ENCODE data around the gene ZNF594.
A peak's percentile ranks its signal among the peaks of the same experiment; 100 is the strongest.
"Not testable (repeated sequence)": the region's sequence is repeated elsewhere in the genome, so short reads cannot be mapped to it uniquely, and the experiment has no call there.

ZNF594 gene

GRCh38 chr17:5191541-5192417 lies at the start of gene ZNF594:
Gene ZNF594 (minus strand): TSS chr17:5191868. CDS start chr17:5184256, 7,612 bp downstream.
- Histone ChIP-seq H3K9me3 (ENCODE audit: control insufficient read depth, low read length) (no peaks in the 10 kb centered on the region), H3K4me3 (ENCODE audit: low read length) (peak within 1 kb of the TSS; percentile 95), H3K4me1 (ENCODE audit: control insufficient read depth, insufficient read depth, low read length) (peaks cover 6% of the 10 kb centered on the region), H3K9ac (ENCODE audit: low read length) (peak within 1 kb of the TSS; percentile 87), H3K36me3 (ENCODE audit: control insufficient read depth, insufficient read depth, low read length) (no peaks in the 10 kb centered on the region), H3K27me3 (ENCODE audit: control insufficient read depth, insufficient read depth, low read length) (no peaks in the 10 kb centered on the region)

- not testable (repeated sequence) for H3K27me3 ChIP-seq (ENCODE audit: control insufficient read depth, insufficient read depth, low read length); H3K9me3 ChIP-seq (ENCODE audit: control insufficient read depth, low read length); H3K36me3 ChIP-seq (ENCODE audit: control insufficient read depth, insufficient read depth, low read length); H3K4me3 ChIP-seq (ENCODE audit: low read length); H3K9ac ChIP-seq (ENCODE audit: low read length)
- peaks cover 25% of the 10 kb centered on the region for H3K4me1 ChIP-seq (ENCODE audit: control insufficient read depth, insufficient read depth, low read length)
These were observed 48.1 kb upstream of the ZNF594 start for GRCh38 chr17:5239769-5240168.

GRCh38 chr17:5238333-5238732 lies 46.7 kb upstream of the ZNF594 start:
- H3K9ac ChIP-seq (ENCODE audit: low read length), result no peak overlapping the region
- H3K4me1 ChIP-seq (ENCODE audit: control insufficient read depth, insufficient read depth, low read length), result peaks cover 25% of the 10 kb centered on the region
- H3K9me3 ChIP-seq (ENCODE audit: control insufficient read depth, low read length), result no peaks in the 10 kb centered on the region
- H3K27me3 ChIP-seq (ENCODE audit: control insufficient read depth, insufficient read depth, low read length), result no peaks in the 10 kb centered on the region
- H3K4me3 ChIP-seq (ENCODE audit: low read length), result no peak overlapping the region
- H3K36me3 ChIP-seq (ENCODE audit: control insufficient read depth, insufficient read depth, low read length), result no peaks in the 10 kb centered on the region

GRCh38 chr17:5237541-5238016 lies 45.9 kb upstream of the ZNF594 start:
- H3K9ac ChIP-seq (ENCODE audit: low read length), result no peak overlapping the region
- H3K4me1 ChIP-seq (ENCODE audit: control insufficient read depth, insufficient read depth, low read length), result peaks cover 20% of the 10 kb centered on the region
- no peak overlapping the region for H3K4me3 ChIP-seq (ENCODE audit: low read length)
- no peaks in the 10 kb centered on the region for H3K36me3 ChIP-seq (ENCODE audit: control insufficient read depth, insufficient read depth, low read length)
- H3K9me3 ChIP-seq (ENCODE audit: control insufficient read depth, low read length), result no peaks in the 10 kb centered on the region
- no peaks in the 10 kb centered on the region for H3K27me3 ChIP-seq (ENCODE audit: control insufficient read depth, insufficient read depth, low read length)

- no peak overlapping the region for H3K9ac ChIP-seq (ENCODE audit: low read length)
- no peak overlapping the region for H3K4me3 ChIP-seq (ENCODE audit: low read length)
- no peaks in the 10 kb centered on the region for H3K9me3 ChIP-seq (ENCODE audit: control insufficient read depth, low read length)
- H3K27me3 ChIP-seq (ENCODE audit: control insufficient read depth, insufficient read depth, low read length), result no peaks in the 10 kb centered on the region
- peaks cover 25% of the 10 kb centered on the region for H3K4me1 ChIP-seq (ENCODE audit: control insufficient read depth, insufficient read depth, low read length)
- no peaks in the 10 kb centered on the region for H3K36me3 ChIP-seq (ENCODE audit: control insufficient read depth, insufficient read depth, low read length)
These were observed 45.4 kb upstream of the ZNF594 start for GRCh38 chr17:5236938-5237540.

GRCh38 chr17:5234645-5235576 lies 43.2 kb upstream of the ZNF594 start, which contains the start of gene SCIMP:
Gene SCIMP (minus strand): TSS chr17:5234860. CDS start chr17:5234755, 105 bp downstream.
- Histone ChIP-seq H3K27me3 (ENCODE audit: control insufficient read depth, insufficient read depth, low read length) (no peaks in the 10 kb centered on the region), H3K4me3 (ENCODE audit: low read length) (no peak within 1 kb of the TSS), H3K36me3 (ENCODE audit: control insufficient read depth, insufficient read depth, low read length) (no peaks in the 10 kb centered on the region), H3K9ac (ENCODE audit: low read length) (no peak within 1 kb of the TSS), H3K4me1 (ENCODE audit: control insufficient read depth, insufficient read depth, low read length) (peaks cover 19% of the 10 kb centered on the region), H3K9me3 (ENCODE audit: control insufficient read depth, low read length) (no peaks in the 10 kb centered on the region)

- H3K9ac ChIP-seq (ENCODE audit: low read length); H3K4me3 ChIP-seq (ENCODE audit: low read length); H3K9me3 ChIP-seq (ENCODE audit: control insufficient read depth, low read length); H3K27me3 ChIP-seq (ENCODE audit: control insufficient read depth, insufficient read depth, low read length); H3K36me3 ChIP-seq (ENCODE audit: control insufficient read depth, insufficient read depth, low read length): not testable (repeated sequence)
- H3K4me1 ChIP-seq (ENCODE audit: control insufficient read depth, insufficient read depth, low read length), result peaks cover 19% of the 10 kb centered on the region
These were observed 41.8 kb upstream of the ZNF594 start for GRCh38 chr17:5233492-5233891.

GRCh38 chr17:5226940-5227878 lies 35.5 kb upstream of the ZNF594 start:
- Histone ChIP-seq H3K9ac (ENCODE audit: low read length) (no peak overlapping the region), H3K27me3 (ENCODE audit: control insufficient read depth, insufficient read depth, low read length) (no peaks in the 10 kb centered on the region), H3K9me3 (ENCODE audit: control insufficient read depth, low read length) (no peaks in the 10 kb centered on the region), H3K36me3 (ENCODE audit: control insufficient read depth, insufficient read depth, low read length) (no peaks in the 10 kb centered on the region), H3K4me3 (ENCODE audit: low read length) (no peak overlapping the region), H3K4me1 (ENCODE audit: control insufficient read depth, insufficient read depth, low read length) (peaks cover 4% of the 10 kb centered on the region)

- Histone ChIP-seq H3K4me1 (ENCODE audit: control insufficient read depth, insufficient read depth, low read length) (no peaks in the 10 kb centered on the region), H3K36me3 (ENCODE audit: control insufficient read depth, insufficient read depth, low read length) (no peaks in the 10 kb centered on the region), H3K9ac (ENCODE audit: low read length) (no peak overlapping the region), H3K27me3 (ENCODE audit: control insufficient read depth, insufficient read depth, low read length) (no peaks in the 10 kb centered on the region), H3K9me3 (ENCODE audit: control insufficient read depth, low read length) (no peaks in the 10 kb centered on the region), H3K4me3 (ENCODE audit: low read length) (no peak overlapping the region)
These were observed 34.2 kb upstream of the ZNF594 start for GRCh38 chr17:5225668-5226457.

- H3K4me1 ChIP-seq (ENCODE audit: control insufficient read depth, insufficient read depth, low read length); H3K9me3 ChIP-seq (ENCODE audit: control insufficient read depth, low read length); H3K36me3 ChIP-seq (ENCODE audit: control insufficient read depth, insufficient read depth, low read length); H3K9ac ChIP-seq (ENCODE audit: low read length); H3K27me3 ChIP-seq (ENCODE audit: control insufficient read depth, insufficient read depth, low read length); H3K4me3 ChIP-seq (ENCODE audit: low read length): not testable (repeated sequence)
These were observed 30.2 kb upstream of the ZNF594 start for GRCh38 chr17:5221912-5222311.

All from mucosa of stomach (tissue), 1 donor.